DOHH2 (cell line): ENCODE results near the gene NAALADL2.

Source experiments
- CTCF ChIP-seq: fragments of 200-600 bp; sonication (generic); IDR thresholded peaks from one replicate; pipeline ENCODE4 v1.5.1; 2014; ENCODE audit warnings: antibody characterized with exemption, mild to moderate bottlenecking, low read depth, low read length; ENCODE audit not compliant: poor library complexity, severe bottlenecking
- EZH2phosphoT487 ChIP-seq: fragments of 200-600 bp; sonication (generic); IDR thresholded peaks from 2 replicates; pipeline ENCODE4 v1.6.1; 2017; ENCODE audit warnings: borderline replicate concordance, mild to moderate bottlenecking, antibody characterized with exemption, low read length, moderate library complexity, mixed read lengths

GRCh38 chr3:175065497-175065896 is 206.4 kb downstream of the NAALADL2 start:
- no peak for TF ChIP-seq CTCF
- no peak for TF ChIP-seq EZH2phosphoT487
